GM10847 (cell line): ENCODE measurements around the gene MAOA.

Experiments
- POLR2A ChIP-seq: IDR thresholded peaks from 2 replicates; pipeline ENCODE4 v1.6.1; 2011; ENCODE audit not compliant: insufficient read length; ENCODE audit errors: extremely low read depth

The MAOA gene

GRCh38 chrX:43656005-43656494 lies at the start of gene MAOA:
Gene MAOA (plus strand): TSS chrX:43656299. CDS start chrX:43656342, 43 bp downstream.
- no peak for TF ChIP-seq POLR2A

DNA sequence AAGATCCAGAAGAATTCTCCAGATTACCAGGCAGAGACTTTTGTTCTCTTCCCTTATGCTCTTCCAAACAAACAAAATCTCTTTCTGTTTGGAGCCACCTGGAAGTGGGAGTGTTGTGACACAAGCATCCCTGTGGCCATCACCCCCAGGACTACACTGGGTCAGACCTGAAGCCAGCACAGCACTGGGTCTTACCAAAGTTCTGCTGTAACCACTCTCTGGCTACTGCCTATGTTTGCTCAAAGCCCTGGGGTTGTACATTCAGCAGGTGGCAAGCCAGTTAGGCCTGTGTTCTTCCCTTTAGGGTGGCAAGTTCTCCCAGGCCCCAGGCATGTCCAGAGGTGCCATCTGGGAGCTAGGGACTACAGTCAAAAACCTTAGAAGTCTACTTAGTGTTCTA lies 43.7 kb upstream of the MAOA start:
- TF ChIP-seq POLR2A = no peak

GRCh38 chrX:43615660-43616059 lies 40.4 kb upstream of the MAOA start:
- no peak for TF ChIP-seq POLR2A

DNA sequence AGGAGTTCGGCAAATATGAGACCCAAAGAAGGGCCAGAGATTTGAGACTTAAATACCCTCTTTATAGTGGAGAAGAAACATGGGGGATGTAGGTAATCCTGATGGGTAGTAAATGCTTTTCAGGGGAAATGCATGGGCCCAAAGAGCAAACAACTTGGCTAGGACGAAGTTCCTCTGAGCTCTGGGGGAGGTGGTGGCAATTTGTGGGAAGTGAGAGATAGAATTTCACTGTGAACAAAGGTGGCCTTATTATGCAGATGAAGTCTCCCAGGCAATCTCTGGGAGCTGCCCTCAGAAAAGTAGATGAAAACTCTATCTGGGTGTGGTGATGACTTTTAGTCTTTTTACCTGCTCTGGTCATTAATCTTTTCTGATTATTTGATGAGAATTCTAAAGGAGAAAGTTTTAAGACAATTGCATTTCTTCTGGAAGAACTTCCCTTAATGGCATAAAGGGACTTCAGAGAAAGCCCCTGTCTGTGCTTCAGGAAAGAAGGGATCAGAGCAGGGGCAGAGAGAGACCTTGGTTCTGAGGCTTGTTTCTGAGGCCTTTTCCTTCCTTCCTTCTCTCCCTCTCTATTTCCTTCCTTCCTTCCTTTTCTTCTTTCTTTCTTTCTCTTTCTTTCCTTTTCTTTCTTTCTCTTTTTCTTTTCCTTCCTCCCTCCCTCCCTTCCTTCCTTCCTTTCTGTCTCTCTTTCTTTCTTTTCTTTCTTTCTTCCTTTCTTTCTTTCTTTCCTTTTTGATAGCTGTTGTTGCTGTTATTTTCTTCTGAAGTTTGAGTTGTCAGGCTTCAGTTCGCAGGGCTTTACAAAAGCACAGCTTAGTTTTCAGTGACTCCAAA lies 37.5 kb upstream of the MAOA start:
- no peak for TF ChIP-seq POLR2A

DNA sequence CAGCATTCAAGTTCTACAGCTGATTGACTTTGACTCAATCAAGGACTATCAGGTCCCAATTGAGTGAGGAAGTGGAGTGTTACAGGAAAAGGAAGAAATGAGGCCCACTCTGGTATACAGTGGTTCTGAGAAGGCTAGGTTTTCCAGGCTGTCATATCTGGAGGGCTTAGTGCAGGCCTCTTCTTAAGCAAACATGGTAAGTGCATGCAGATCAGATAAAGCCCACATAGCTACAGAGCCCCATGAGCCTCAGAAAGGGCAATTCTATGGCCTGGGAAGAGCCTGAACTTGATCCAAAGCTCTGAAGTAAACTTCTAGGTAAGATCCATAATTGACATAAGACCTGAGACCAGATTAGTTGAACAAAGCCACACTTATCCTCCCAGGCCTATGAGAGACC lies 29.0 kb upstream of the MAOA start:
- TF ChIP-seq POLR2A = no peak

GRCh38 chrX:43627669-43628068 lies 28.4 kb upstream of the MAOA start:
- TF ChIP-seq POLR2A = no peak

GRCh38 chrX:43629229-43629628 lies 26.9 kb upstream of the MAOA start:
- no peak for TF ChIP-seq POLR2A

GRCh38 chrX:43631841-43632240 lies 24.3 kb upstream of the MAOA start:
- no peak for TF ChIP-seq POLR2A

DNA sequence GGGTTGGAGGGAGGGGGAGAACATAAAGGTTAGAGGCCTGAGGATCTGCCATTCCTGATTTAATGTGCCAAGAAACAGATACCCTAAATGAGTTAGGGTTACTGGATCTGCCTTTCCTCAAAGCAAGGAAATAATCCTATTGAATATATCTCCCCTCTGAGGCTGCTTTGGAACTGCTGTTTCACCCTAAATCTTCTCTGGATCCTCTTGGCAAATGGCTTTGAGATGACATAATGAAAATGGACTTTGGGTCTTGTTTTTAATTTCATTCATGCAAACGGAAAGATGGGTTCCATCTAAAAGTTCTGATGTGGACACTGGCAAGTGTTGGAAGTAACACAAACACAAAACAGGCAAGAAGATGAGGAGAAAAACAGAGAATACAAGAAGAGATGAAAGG lies 23.0 kb upstream of the MAOA start:
- no peak for TF ChIP-seq POLR2A

- TF ChIP-seq POLR2A = no peak
Observed at GRCh38 chrX:43633757-43634156, 22.3 kb upstream of the MAOA start.

DNA sequence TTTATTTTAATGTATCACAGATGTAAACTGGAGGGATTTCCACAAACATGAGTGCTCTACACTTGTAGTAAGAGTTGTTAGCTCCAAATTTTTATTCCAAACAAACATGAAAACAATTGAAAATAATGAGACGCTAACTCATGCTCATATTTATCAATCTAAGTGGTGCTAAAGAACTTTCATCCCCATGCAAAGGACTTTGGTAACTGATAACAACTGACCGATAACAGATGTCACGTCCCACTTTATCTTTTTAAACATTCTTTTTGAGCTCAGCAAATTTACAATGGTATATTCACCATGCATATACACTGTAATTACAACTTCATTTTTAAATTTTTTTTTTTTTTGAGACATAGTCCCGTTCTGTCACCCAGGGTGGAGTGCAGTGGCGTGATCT lies 15.6 kb upstream of the MAOA start:
- no peak for TF ChIP-seq POLR2A

DNA sequence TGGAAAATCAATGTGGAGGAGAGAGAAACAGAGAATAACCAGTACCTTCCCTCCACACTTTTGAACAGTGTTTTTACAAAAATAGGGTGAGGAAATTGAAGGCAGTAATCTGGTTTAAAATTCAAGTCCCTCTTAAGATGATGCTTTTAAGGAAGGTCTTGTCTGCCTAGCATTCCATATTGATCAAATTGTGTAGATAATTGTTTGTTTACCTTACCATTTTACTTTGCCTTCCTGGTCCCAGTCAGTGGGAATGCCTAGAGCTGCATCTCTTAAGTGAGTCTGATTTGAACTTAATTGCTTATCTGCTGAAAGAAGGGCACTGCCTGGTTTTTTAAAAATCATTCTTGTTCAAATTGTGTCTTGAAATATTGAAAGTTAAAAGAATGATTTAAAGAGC lies 14.4 kb upstream of the MAOA start:
- no peak for TF ChIP-seq POLR2A

DNA sequence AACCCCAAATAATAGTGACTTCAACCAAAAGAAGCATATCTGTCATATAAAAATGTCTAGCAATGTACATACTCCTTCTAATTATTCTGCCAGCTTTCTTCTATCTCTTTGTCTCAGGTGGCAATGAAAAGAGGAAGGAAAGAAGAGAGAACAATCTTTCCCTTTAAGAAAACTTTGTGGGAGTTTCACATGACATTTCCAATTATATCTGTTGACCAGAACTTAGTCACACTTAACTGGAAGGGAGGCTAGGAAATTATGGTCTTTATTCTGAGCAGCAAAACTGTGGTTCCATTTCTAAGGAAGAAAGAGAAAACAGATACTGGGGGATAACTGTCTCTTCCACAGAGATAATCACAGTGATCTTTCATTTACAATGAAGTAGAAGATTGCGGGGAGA lies 12.9 kb upstream of the MAOA start:
- no peak for TF ChIP-seq POLR2A

DNA sequence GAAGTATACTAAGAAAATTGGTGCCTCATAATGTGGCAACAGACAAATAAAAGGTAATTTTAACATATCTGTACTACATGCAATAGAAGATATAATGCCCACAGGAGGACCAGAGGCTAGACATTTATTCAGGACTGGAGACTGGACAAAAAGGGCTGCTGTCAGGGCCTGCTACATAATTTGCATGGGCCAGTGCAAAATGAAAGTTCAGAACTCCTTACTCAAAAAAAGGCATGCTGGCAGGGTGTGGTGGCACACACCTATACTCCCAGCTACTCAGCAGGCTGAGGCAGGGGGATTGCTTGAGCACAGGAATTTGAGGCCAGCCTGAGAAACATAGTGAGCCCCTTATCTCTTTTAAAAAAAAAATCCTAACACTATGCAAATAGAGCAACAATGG lies 12.4 kb upstream of the MAOA start:
- no peak for TF ChIP-seq POLR2A

- TF ChIP-seq POLR2A = no peak
Observed at GRCh38 chrX:43644124-43644701, 11.9 kb upstream of the MAOA start.

- no peak for TF ChIP-seq POLR2A
Observed at GRCh38 chrX:43646800-43647199, 9.3 kb upstream of the MAOA start.
